Keratinocyte (primary cell): Measurements from ENCODE around the gene LYSMD2.

Experiments used
- EZH2 ChIP-seq: IDR thresholded peaks from one replicate; pipeline ENCODE4 v1.6.1; 2012; ENCODE audit warnings: inconsistent platforms, mild to moderate bottlenecking, low read length, moderate library complexity
- TF ChIP-seq, protein P1 (sequence below), 3 experiments: IDR thresholded peaks in 1 of 3; conservative IDR thresholded peaks in 1 of 3; optimal IDR thresholded peaks in 1 of 3; 2 replicates in 2 of 3; 3 replicates in 1 of 3; pipeline versions ENCODE3 to v1.5.1; 2011; ENCODE audit warnings: low read length in 3 of 3, mild to moderate bottlenecking in 3 of 3, moderate library complexity in 2 of 3, control low read depth in 1 of 3, inconsistent platforms in 1 of 3; ENCODE audit not compliant: insufficient read depth in 2 of 3; ENCODE audit errors: extremely low read depth in 1 of 3

DNA sequence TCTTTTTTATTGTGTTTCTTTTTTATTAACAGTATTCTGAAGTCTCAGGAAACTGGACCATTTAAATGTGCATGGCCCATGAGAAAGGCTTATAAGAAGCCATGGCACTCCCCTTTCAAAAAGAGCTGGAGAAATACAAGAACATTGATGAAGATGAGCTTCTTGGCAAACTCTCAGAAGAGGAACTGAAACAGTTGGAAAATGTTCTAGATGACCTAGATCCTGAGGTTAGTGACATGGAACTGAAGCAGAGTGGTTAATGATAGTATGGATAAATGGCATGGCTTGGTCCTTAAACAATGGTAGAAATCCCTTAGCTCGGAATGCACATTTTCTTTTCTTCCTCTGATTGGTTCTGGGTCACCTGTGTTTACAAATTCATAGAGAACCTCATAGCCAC lies 28.9 kb upstream of the LYSMD2 start:
- TF ChIP-seq, protein P1, sequence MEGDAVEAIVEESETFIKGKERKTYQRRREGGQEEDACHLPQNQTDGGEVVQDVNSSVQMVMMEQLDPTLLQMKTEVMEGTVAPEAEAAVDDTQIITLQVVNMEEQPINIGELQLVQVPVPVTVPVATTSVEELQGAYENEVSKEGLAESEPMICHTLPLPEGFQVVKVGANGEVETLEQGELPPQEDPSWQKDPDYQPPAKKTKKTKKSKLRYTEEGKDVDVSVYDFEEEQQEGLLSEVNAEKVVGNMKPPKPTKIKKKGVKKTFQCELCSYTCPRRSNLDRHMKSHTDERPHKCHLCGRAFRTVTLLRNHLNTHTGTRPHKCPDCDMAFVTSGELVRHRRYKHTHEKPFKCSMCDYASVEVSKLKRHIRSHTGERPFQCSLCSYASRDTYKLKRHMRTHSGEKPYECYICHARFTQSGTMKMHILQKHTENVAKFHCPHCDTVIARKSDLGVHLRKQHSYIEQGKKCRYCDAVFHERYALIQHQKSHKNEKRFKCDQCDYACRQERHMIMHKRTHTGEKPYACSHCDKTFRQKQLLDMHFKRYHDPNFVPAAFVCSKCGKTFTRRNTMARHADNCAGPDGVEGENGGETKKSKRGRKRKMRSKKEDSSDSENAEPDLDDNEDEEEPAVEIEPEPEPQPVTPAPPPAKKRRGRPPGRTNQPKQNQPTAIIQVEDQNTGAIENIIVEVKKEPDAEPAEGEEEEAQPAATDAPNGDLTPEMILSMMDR (optimal IDR thresholded peaks at IDR 0.05 in 1 of 3, IDR thresholded peaks at IDR 0.05 in 1 of 3, conservative IDR thresholded peaks at IDR 0.05 in 1 of 3; ENCODE audit: extremely low read depth in 1 of 3, insufficient read depth in 2 of 3, low read length in 3 of 3), result no peak
- TF ChIP-seq EZH2, result no peak
